GM18517 (cell line): ENCODE results near the gene NATD1.

Experiments
- ATAC-seq: cut with Tn5 transposase; IDR thresholded peaks from one replicate; pipeline ENCODE4 v1.9.1; 2021; ENCODE audit warnings: mild to moderate bottlenecking, moderate library complexity; ENCODE audit not compliant: unreplicated experiment

Gene NATD1

GRCh38 chr17:21289902-21290571 lies 36.8 kb upstream of the NATD1 start:
- no peak for ATAC-seq

DNA sequence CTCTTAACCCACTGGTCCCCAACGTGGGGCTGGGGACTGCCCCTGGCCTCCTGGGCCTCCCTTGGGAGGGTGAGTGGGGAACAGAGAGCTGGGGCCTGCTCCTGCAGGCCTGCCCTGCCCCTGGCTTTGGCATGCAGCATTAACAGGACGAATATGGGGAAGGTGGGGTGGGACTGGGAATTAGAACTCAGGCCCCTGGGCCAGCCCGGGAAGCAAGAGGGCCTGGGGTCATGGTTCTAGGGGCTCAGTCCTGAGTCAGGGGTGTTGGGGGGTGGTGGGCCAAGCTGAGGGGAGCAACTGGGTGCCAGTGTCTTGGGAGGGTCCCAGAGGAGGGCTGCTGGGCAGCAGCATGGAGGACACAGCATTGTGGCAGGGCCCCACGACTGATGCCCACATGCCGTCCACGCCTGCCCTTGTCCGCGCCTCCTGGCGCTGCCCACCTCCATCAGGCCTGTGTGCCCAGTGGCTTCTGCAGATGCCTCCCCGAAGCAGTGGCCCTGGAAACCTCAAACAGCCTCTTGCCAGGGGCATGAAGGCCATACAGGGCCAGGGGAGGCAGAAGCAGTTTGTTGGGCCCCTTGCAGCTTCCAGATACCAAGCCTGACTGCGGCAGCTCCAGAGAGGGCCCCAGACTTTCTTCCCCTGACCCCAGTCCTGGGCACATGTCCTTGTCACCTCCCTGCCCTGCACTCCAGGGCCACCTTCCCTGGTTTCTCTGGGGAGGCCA lies 36.1 kb upstream of the NATD1 start:
- no peak for ATAC-seq

DNA sequence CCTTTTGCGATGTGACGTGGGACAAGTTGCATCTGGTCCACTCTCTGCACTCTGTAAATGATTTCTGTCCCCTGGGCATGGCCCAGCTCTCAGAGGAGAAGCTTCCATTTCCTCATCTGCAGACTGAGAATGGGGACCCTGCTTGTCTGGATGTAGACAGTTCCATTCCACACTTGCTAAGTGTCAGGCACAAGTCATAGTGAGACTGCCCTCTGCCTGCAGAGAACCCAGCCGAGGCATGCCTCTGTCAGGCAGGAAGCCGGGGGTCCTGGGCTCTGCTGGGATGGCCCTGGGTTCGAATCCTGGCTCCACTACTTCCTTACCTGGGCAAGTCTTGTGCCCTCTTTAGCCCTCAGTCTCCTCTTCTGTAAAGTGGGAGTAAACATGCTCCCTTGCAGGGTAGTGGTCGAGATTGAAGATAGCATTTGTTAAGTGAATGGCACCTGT lies 35.4 kb upstream of the NATD1 start:
- ATAC-seq, result peak; percentile 8

DNA sequence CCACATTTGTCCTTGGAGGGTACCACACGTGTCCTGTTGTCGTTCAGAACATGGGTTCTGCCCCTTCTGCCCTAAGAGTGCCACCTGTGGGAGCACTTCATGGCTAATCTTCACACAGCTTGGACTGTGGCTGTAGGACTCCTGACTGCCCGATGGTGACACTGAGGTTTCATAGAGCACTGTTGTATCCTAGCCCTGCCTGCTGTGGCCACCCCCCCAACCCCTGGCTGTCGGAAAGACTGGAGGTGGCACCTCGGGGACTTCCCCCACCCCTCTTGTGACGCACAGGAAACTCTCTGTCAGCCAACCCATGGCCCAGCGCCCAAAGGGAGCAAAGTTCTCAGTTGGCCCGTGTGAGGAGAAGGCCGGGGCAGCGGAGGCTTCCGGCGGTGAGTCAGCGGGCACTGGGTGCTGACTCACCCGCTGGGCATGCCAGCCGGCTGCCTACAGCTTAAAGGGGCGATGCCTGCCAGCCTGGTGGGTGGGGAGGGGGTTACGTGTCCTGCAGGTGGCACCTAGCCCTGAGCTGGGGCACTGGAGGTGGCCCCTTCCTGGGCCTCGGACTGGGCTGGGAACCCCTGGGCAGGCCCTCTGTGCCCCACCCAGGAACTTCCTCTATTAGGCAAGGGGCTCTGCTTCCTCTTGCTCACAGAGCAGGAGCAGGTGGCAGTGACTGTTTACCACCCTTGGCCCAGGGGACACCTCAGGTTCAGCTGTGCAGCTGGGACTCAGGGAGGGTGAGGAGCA lies 34.7 kb upstream of the NATD1 start:
- peak; percentile 38 for ATAC-seq

GRCh38 chr17:21286909-21287702 lies 33.9 kb upstream of the NATD1 start:
- ATAC-seq, result peak; percentile 0

DNA sequence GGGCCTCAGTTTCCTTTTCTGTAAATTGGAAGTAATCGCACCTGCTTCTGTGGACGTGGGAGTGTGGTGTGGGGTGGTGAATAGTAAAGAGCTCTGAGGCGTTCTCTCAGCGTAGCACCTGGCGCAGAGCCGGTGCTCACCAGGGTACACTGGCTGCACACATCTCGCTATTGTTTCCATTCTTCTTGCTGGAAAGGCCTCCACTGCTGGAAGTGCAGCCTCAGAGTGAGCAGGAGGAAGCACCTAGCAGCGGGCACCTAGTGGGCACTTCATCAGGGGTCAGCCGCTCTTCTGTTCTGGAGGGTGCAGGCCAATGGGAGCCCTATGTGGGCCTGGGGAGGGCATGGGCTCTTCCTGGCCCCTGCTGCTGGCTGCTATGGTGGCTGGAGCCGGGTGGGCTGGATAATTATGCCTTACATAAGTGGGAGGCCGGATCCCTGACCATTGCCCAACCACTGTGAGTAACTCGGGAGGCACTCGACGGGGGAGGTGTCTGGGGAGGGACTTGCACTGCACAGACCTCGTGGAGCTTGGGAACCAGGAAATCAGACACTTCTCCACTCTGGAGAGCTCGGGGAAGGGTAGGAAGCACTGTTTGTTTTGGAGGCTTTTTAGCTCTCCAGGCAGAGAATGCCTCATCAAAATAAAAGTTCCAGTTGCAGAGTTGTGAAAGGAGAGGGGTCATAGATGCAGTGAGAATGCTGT lies 33.0 kb upstream of the NATD1 start:
- ATAC-seq, result no peak

DNA sequence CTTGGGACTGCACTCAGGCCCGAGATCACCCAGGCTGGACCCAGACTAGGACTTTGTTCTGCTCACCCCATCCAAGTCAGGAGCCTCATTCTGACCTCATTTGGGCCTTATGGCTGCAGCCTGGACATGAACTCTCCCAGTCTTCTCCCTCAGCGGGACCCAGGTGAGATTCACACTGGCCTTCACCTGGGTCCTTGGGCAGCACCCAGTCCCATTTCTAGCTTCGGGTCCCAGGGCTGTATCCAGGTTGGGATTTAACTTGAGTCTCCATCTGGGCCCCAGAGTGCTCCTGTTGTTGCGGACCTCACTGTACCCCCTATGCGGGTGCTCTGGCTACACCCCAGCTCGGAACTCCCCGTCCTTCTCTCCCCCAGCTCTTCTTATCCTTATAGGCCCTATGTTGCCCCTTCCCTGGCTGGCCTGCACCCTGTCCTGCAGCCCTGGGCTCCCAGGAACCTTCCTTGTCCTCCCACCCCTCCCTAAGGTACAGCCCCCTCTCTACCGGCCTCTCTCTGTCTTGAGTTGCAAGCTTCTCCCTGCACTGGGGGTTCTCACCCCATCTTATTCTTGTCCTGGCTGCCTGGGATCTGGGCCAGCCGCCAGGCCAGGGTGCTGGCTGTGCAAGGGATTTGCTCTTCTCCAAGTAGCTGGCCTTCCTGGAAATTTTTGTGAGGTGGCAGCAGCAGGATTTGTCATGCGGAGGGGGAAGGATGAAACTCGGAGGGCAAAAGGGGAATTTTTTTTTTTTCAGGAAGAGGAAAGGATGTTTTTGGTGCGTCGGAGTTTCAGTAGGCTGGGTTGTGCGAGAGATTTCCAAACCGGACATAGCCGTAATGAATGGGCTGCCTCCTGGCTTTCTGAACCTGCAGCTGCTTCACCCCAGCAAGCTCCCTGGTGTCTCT lies 32.2 kb upstream of the NATD1 start:
- no peak for ATAC-seq

DNA sequence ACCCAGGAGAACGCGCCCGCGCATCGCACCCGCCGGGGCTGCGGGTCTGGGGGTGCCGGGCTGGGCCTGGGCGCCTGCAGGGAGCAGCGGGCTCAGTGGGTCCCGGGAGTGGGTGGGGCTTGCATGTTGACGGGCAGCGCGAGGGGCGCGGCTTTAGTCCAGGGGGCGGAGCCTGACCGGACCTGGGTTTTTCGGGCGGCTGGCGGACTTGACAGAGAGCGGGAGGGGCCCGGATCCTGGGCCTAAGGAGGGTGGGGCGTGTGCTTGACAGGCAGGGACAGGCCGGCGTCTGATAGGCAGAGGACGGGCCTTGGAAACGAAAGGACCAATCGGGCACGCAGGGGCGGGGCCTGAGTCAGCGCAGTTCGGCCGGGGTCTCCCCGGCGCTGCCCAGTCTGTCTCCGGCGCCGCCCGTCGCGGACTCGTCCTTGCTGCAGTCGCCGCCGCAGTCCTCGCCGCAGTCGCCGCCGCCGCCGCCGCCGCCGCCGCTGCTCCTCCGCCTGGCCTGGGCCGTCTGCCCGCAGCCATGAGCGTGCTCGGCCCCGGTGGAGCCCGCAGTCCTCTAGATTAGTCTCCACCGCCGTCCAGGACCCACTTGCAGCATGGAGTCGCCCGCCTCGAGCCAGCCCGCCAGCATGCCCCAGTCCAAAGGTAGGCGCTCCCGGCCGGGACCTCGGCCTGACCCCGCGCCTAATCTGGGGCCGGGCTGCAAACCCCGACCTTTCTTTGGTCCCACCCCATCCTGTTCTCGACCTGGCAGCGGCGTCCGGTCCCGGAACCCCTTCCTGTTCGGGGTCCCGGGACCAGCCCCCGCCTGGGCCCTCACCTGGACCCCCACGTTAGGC lies 31.3 kb upstream of the NATD1 start, which contains the start of gene MAP2K3:
MAP2K3 (plus strand) TSS at position 393 of the 845 bp plus-strand sequence; CDS start at position 603, 210 bp downstream.
- ATAC-seq, result peak; percentile 69

DNA sequence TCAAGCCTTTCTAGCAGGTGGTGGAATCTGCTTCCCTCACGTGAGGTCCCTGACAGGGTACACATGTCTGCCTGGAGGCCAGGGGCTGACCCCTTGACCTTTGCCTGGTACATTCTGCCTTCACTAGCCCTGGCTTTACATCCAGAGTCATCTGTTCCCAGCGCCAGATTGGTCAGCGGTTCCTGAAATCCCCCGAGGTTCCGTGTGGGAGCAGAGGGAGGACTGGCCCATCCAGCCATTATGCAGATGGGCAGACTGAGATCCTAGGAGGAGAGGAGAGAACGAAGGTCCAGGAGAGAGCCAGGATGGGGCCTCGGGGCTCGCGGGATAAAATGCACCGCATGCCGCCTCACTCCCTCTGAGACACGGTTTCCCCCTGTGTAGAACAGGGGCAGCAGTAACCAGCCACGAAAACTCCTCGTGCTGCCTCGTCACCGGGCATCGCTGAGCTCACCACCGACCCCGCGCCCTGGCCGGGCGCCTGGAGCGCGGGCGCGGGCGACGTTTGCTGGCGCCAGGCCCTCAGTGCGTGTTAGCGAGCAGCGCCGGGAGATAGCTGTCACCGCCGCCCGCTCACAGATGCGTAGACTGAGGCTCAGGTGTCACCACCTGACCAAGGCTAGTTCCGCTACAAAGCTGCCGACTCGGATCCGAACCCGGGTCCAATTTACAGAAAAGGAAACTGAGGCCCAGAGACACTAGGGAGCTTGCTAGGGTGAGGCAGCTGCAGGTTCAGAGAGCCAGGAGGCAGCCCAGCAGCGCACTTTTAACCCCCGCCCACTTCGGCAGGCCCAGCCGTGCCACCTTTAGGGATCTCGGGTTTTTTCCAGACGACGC lies 30.5 kb upstream of the NATD1 start:
- peak; percentile 9 for ATAC-seq

GRCh38 chr17:21282850-21283249 lies 29.6 kb upstream of the NATD1 start:
- ATAC-seq, result no peak

- no peak for ATAC-seq
These were observed 29.0 kb upstream of the NATD1 start for GRCh38 chr17:21282231-21282630.

GRCh38 chr17:21280081-21280518 lies 26.9 kb upstream of the NATD1 start:
- peak; percentile 34 for ATAC-seq

GRCh38 chr17:21279582-21279981 lies 26.4 kb upstream of the NATD1 start:
- no peak for ATAC-seq

DNA sequence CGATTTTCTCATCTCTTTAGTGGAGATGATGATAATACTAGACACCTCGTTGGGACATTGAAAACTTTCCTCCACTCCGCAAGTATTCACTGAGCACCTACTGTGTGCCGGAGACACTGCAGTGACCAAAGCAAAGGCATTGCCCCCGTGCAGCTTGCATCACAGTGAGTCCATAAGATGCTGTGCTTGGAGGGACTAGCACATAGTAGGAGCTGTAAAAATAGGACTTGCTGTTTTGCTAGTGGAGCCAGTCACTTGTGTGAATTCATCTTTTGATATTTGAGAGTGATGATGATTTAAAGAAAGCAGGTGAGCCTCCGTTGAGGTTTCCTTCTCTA lies 26.0 kb upstream of the NATD1 start:
- no peak for ATAC-seq

GRCh38 chr17:21278450-21279197 lies 25.4 kb upstream of the NATD1 start:
- no peak for ATAC-seq

- ATAC-seq, result no peak
These were observed 24.1 kb upstream of the NATD1 start for GRCh38 chr17:21277332-21277731.

GRCh38 chr17:21276264-21276588 lies 23.0 kb upstream of the NATD1 start:
- ATAC-seq, result no peak
